Astrocyte (in vitro differentiated cells and primary cell): ENCODE data around the gene TPX2.

ENCODE experiments used
- EZH2 ChIP-seq: IDR thresholded peaks from 2 replicates; pipeline ENCODE4 v1.6.1; 2012; ENCODE audit warnings: mild to moderate bottlenecking, low read length, inconsistent platforms; ENCODE audit not compliant: insufficient read depth
- TF ChIP-seq, protein P1 (sequence below): IDR thresholded peaks from 2 replicates; pipeline ENCODE4 v1.5.1; 2011; ENCODE audit warnings: low read depth, mild to moderate bottlenecking, inconsistent platforms, low read length, moderate library complexity; ENCODE audit not compliant: insufficient read depth

DNA sequence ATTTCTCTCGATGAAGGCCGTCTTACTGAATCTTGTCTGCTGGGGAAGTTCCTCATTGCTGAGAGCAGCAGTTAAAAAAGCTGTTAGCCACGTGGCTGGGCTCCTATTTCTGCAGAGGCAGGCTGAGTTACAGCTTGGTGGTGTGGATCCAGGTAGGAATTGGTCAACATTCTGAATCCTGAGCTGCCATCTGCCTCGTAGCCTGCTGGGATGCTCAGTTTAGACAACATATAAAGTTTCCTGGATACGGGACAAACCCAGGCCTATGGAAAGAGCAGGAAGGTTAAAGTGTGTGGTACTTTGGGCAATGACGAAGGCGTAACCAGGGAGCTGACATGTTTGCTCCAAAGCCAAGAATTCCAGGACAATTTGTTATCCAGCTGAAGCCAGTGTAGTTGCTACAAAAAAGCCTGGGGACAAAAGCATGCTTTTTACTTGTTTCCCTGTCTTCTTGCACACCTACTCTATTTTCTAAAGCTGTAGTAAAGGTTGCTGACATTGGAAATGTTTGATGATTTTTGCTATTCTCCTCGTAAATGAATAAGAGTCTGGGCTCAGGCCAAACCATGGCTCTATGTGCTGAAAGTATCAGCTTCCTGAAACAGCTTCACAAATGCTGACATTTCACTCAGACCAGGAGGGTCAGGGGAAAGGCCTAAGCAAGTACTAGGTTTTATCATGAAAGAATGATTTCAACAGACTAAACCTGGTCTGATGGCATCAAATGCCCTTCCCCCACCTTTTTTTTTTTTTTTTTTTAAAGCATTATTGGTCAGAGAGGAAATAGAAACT is 67.7 kb downstream of the TPX2 start:
- TF ChIP-seq, protein P1, sequence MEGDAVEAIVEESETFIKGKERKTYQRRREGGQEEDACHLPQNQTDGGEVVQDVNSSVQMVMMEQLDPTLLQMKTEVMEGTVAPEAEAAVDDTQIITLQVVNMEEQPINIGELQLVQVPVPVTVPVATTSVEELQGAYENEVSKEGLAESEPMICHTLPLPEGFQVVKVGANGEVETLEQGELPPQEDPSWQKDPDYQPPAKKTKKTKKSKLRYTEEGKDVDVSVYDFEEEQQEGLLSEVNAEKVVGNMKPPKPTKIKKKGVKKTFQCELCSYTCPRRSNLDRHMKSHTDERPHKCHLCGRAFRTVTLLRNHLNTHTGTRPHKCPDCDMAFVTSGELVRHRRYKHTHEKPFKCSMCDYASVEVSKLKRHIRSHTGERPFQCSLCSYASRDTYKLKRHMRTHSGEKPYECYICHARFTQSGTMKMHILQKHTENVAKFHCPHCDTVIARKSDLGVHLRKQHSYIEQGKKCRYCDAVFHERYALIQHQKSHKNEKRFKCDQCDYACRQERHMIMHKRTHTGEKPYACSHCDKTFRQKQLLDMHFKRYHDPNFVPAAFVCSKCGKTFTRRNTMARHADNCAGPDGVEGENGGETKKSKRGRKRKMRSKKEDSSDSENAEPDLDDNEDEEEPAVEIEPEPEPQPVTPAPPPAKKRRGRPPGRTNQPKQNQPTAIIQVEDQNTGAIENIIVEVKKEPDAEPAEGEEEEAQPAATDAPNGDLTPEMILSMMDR = no peak
- no peak for TF ChIP-seq EZH2
